ENCODE results near the gene CARD10. TPM values are rescaled to one million over a fixed set of nuclear protein-coding genes. Genes with fewer than 3 reads are reported as not detected.
"Not testable (repeated sequence)": the region's sequence is repeated elsewhere in the genome, so short reads cannot be mapped to it uniquely, and the experiment has no call there.

The CARD10 gene
- total RNA-seq, 1 donor from 2014 or later, result 5.7 TPM

GRCh38 chr22:37529652-37530345, 10.6 kb upstream of the CARD10 start:
- Histone ChIP-seq H3K4me1 (ENCODE audit: control insufficient read depth in 3 of 3, insufficient read depth in 3 of 3, low read length in 3 of 3) (peaks cover 0 to 11% (median 4%) of the 10 kb centered on the region in 3 donors), H3K9ac (ENCODE audit: low read depth in 1 of 3, low read length in 3 of 3) (no peak overlapping the region), H3K27ac (ENCODE audit: low read depth, low read length) (no peak overlapping the region), H3K27me3 (ENCODE audit: control insufficient read depth in 3 of 3, insufficient read depth in 3 of 3, low read length in 3 of 3) (peaks cover 0 to 6% (median 0%) of the 10 kb centered on the region in 3 donors), H3K4me3 (ENCODE audit: low read length in 3 of 3) (no peak overlapping the region), H3K9me3 (ENCODE audit: control insufficient read depth in 3 of 3, low read length in 3 of 3) (no peaks in the 10 kb centered on the region), H3K36me3 (ENCODE audit: control insufficient read depth in 3 of 3, insufficient read depth in 3 of 3, low read length in 3 of 3) (no peaks in the 10 kb centered on the region)

- peaks cover 0 to 13% (median 3%) of the 10 kb centered on the region in 3 donors for H3K27me3 ChIP-seq (ENCODE audit: control insufficient read depth in 3 of 3, insufficient read depth in 3 of 3, low read length in 3 of 3)
- H3K27ac ChIP-seq (ENCODE audit: low read depth, low read length); H3K9ac ChIP-seq (ENCODE audit: low read depth in 1 of 3, low read length in 3 of 3); H3K9me3 ChIP-seq (ENCODE audit: control insufficient read depth in 3 of 3, low read length in 3 of 3); H3K36me3 ChIP-seq (ENCODE audit: control insufficient read depth in 3 of 3, insufficient read depth in 3 of 3, low read length in 3 of 3); H3K4me1 ChIP-seq (ENCODE audit: control insufficient read depth in 3 of 3, insufficient read depth in 3 of 3, low read length in 3 of 3); H3K4me3 ChIP-seq (ENCODE audit: low read length in 3 of 3): not testable (repeated sequence)
These were observed 8.7 kb upstream of the CARD10 start for GRCh38 chr22:37527952-37528351.

- H3K27ac ChIP-seq (ENCODE audit: low read depth, low read length); H3K9me3 ChIP-seq (ENCODE audit: control insufficient read depth in 3 of 3, low read length in 3 of 3); H3K4me3 ChIP-seq (ENCODE audit: low read length in 3 of 3): not testable (repeated sequence)
These were observed 8.0 kb upstream of the CARD10 start for GRCh38 chr22:37527081-37527752.

GRCh38 chr22:37526376-37526775, 7.2 kb upstream of the CARD10 start:
- Histone ChIP-seq H3K9ac (ENCODE audit: low read depth in 1 of 3, low read length in 3 of 3) (no peak overlapping the region), H3K4me3 (ENCODE audit: low read length in 3 of 3) (no peak overlapping the region), H3K27me3 (ENCODE audit: control insufficient read depth in 3 of 3, insufficient read depth in 3 of 3, low read length in 3 of 3) (peaks cover 0 to 15% (median 3%) of the 10 kb centered on the region in 3 donors), H3K4me1 (ENCODE audit: control insufficient read depth in 3 of 3, insufficient read depth in 3 of 3, low read length in 3 of 3) (peaks cover 0 to 8% (median 4%) of the 10 kb centered on the region in 3 donors), H3K27ac (ENCODE audit: low read depth, low read length) (no peak overlapping the region), H3K36me3 (ENCODE audit: control insufficient read depth in 3 of 3, insufficient read depth in 3 of 3, low read length in 3 of 3) (no peaks in the 10 kb centered on the region), H3K9me3 (ENCODE audit: control insufficient read depth in 3 of 3, low read length in 3 of 3) (no peaks in the 10 kb centered on the region)

More at GRCh38 chr22:37527081-37527752, 8.0 kb upstream of the CARD10 start:
- not testable (repeated sequence) for H3K36me3 ChIP-seq (ENCODE audit: control insufficient read depth in 3 of 3, insufficient read depth in 3 of 3, low read length in 3 of 3); H3K9ac ChIP-seq (ENCODE audit: low read depth in 1 of 3, low read length in 3 of 3); H3K4me1 ChIP-seq (ENCODE audit: control insufficient read depth in 3 of 3, insufficient read depth in 3 of 3, low read length in 3 of 3)
- peaks cover 0 to 13% (median 3%) of the 10 kb centered on the region in 3 donors for H3K27me3 ChIP-seq (ENCODE audit: control insufficient read depth in 3 of 3, insufficient read depth in 3 of 3, low read length in 3 of 3)

GRCh38 chr22:37525746-37526350, 6.6 kb upstream of the CARD10 start:
- Histone ChIP-seq H3K4me1 (ENCODE audit: control insufficient read depth in 3 of 3, insufficient read depth in 3 of 3, low read length in 3 of 3) (peaks cover under 1 to 8% (median 4%) of the 10 kb centered on the region in 3 donors), H3K36me3 (ENCODE audit: control insufficient read depth in 3 of 3, insufficient read depth in 3 of 3, low read length in 3 of 3) (no peaks in the 10 kb centered on the region), H3K27ac (ENCODE audit: low read depth, low read length) (no peak overlapping the region), H3K4me3 (ENCODE audit: low read length in 3 of 3) (no peak overlapping the region), H3K9me3 (ENCODE audit: control insufficient read depth in 3 of 3, low read length in 3 of 3) (no peaks in the 10 kb centered on the region), H3K9ac (ENCODE audit: low read depth in 1 of 3, low read length in 3 of 3) (no peak overlapping the region), H3K27me3 (ENCODE audit: control insufficient read depth in 3 of 3, insufficient read depth in 3 of 3, low read length in 3 of 3) (peaks cover 0 to 19% (median 8%) of the 10 kb centered on the region in 3 donors)

DNA sequence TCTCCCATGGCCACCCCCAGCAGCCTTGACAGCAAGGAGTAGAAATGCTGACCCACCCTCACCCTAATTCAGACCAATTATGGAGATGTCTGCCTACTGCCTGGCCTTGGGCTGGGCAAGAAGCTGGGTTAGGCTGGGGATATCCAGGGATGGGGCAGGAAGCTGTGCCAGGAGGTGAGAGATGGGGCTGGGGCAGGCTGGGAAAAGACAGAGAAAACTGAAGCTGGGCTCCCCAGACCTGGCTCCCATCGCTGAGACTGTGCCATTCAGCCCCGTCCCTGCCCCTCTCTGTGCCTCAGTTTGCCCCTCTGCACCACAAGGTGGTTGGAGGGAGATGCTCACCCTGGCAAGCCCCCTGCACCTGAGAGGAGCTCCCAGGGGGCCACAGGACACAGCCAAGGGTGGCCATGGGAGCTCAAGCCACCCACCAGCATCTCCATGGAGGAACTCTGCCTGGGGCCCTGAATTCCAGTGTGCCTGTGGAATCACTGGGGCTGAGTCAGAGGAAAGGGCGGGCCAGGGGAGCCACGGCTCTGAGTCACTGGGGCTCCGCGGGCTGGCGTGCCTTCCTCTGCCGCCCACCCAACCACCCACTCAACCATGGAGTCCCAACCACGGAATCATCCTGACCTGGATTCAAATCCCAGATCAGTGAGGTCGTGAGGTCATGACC, 6.0 kb upstream of the CARD10 start:
- Histone ChIP-seq H3K4me3 (ENCODE audit: low read length in 3 of 3) (no peak overlapping the region), H3K27me3 (ENCODE audit: control insufficient read depth in 3 of 3, insufficient read depth in 3 of 3, low read length in 3 of 3) (peaks cover 0 to 23% (median 10%) of the 10 kb centered on the region in 3 donors), H3K9ac (ENCODE audit: low read depth in 1 of 3, low read length in 3 of 3) (no peak overlapping the region), H3K36me3 (ENCODE audit: control insufficient read depth in 3 of 3, insufficient read depth in 3 of 3, low read length in 3 of 3) (no peaks in the 10 kb centered on the region), H3K27ac (ENCODE audit: low read depth, low read length) (no peak overlapping the region), H3K9me3 (ENCODE audit: control insufficient read depth in 3 of 3, low read length in 3 of 3) (no peaks in the 10 kb centered on the region), H3K4me1 (ENCODE audit: control insufficient read depth in 3 of 3, insufficient read depth in 3 of 3, low read length in 3 of 3) (peaks cover 3 to 8% (median 4%) of the 10 kb centered on the region in 3 donors)

GRCh38 chr22:37522482-37522881, 3.3 kb upstream of the CARD10 start:
- peaks cover 6 to 12% (median 8%) of the 10 kb centered on the region in 3 donors for H3K4me1 ChIP-seq (ENCODE audit: control insufficient read depth in 3 of 3, insufficient read depth in 3 of 3, low read length in 3 of 3)
- H3K27me3 ChIP-seq (ENCODE audit: control insufficient read depth in 3 of 3, insufficient read depth in 3 of 3, low read length in 3 of 3), result peaks cover 18 to 38% (median 25%) of the 10 kb centered on the region in 3 donors
- no peak overlapping the region for H3K9ac ChIP-seq (ENCODE audit: low read depth in 1 of 3, low read length in 3 of 3)
- no peaks in the 10 kb centered on the region for H3K9me3 ChIP-seq (ENCODE audit: control insufficient read depth in 3 of 3, low read length in 3 of 3)
- no peak overlapping the region for H3K27ac ChIP-seq (ENCODE audit: low read depth, low read length)
- no peak overlapping the region for H3K4me3 ChIP-seq (ENCODE audit: low read length in 3 of 3)
- no peaks in the 10 kb centered on the region for H3K36me3 ChIP-seq (ENCODE audit: control insufficient read depth in 3 of 3, insufficient read depth in 3 of 3, low read length in 3 of 3)

DNA sequence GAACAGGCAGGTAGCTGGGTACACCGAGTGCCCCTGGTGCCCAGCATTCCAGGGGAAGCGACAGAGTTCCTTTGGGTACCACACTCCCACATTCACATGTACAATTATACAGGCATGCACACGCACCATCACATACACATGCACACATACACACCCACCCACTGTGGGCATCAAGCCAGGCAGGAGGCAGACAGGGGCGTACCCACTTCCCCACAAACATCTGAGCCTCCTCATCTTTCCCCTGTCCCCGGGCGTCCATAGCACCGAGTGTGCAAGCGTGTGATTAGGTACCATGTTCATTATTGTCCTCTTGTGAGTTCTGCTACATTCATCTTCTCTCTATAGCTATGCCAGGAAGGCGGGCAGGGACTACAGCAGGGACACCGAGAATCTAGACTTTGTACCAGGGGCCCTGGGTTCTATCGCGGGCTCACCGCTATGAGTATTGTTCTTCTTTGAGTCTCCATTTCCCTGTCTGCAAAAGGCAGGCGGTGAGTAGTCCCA, 2.1 kb upstream of the CARD10 start:
- peaks cover 18 to 38% (median 25%) of the 10 kb centered on the region in 3 donors for H3K27me3 ChIP-seq (ENCODE audit: control insufficient read depth in 3 of 3, insufficient read depth in 3 of 3, low read length in 3 of 3)
- H3K36me3 ChIP-seq (ENCODE audit: control insufficient read depth in 3 of 3, insufficient read depth in 3 of 3, low read length in 3 of 3), result no peaks in the 10 kb centered on the region
- H3K4me3 ChIP-seq (ENCODE audit: low read length in 3 of 3), result no peak overlapping the region
- no peaks in the 10 kb centered on the region for H3K9me3 ChIP-seq (ENCODE audit: control insufficient read depth in 3 of 3, low read length in 3 of 3)
- H3K9ac ChIP-seq (ENCODE audit: low read depth in 1 of 3, low read length in 3 of 3), result no peak overlapping the region
- peaks cover 6 to 12% (median 8%) of the 10 kb centered on the region in 3 donors for H3K4me1 ChIP-seq (ENCODE audit: control insufficient read depth in 3 of 3, insufficient read depth in 3 of 3, low read length in 3 of 3)
- H3K27ac ChIP-seq (ENCODE audit: low read depth, low read length), result no peak overlapping the region

GRCh38 chr22:37520776-37521191, 1.6 kb upstream of the CARD10 start:
- peaks cover 6 to 12% (median 8%) of the 10 kb centered on the region in 3 donors for H3K4me1 ChIP-seq (ENCODE audit: control insufficient read depth in 3 of 3, insufficient read depth in 3 of 3, low read length in 3 of 3)
- H3K36me3 ChIP-seq (ENCODE audit: control insufficient read depth in 3 of 3, insufficient read depth in 3 of 3, low read length in 3 of 3), result no peaks in the 10 kb centered on the region
- H3K9ac ChIP-seq (ENCODE audit: low read depth in 1 of 3, low read length in 3 of 3), result no peak overlapping the region
- H3K9me3 ChIP-seq (ENCODE audit: control insufficient read depth in 3 of 3, low read length in 3 of 3), result no peaks in the 10 kb centered on the region
- H3K27ac ChIP-seq (ENCODE audit: low read depth, low read length), result no peak overlapping the region
- peaks cover 18 to 38% (median 27%) of the 10 kb centered on the region in 3 donors for H3K27me3 ChIP-seq (ENCODE audit: control insufficient read depth in 3 of 3, insufficient read depth in 3 of 3, low read length in 3 of 3)
- H3K4me3 ChIP-seq (ENCODE audit: low read length in 3 of 3), result no peak overlapping the region
